NCI-H524 treated with DMSO at 0.1 percent for 48 hours (cell line): ENCODE measurements around the gene FTSJ3.
A peak's percentile ranks its signal among the peaks of the same experiment; 100 is the strongest.

Source experiments
- DNase-seq: peaks from one replicate; lab custom pipeline; 2025; lab: John Stamatoyannopoulos, UW

FTSJ3 gene

GRCh38 chr17:63786117-63786516 is 41.3 kb downstream of the FTSJ3 start:
- no peak for DNase-seq

DNA sequence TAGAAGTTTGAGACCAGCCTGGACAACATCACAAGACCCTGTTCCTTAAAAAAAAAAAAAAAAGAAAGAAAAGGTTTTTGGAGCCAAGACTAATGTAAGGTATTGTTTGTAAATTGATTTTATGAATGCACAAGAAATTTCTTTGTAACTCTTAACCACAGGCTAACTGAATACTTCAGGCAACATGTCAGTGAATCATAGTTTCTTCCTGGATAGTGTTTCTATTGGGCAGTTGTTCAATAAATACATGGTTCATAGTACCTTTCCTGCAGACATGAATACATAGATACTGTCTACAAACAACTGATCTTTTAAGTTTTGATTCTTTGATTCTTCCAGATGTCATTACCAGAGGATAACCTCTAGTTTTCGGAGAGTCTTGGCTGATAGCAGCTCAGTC is 41.9 kb downstream of the FTSJ3 start:
- no peak for DNase-seq

- no peak for DNase-seq
Observed at GRCh38 chr17:63783522-63783921, 43.9 kb downstream of the FTSJ3 start.

DNA sequence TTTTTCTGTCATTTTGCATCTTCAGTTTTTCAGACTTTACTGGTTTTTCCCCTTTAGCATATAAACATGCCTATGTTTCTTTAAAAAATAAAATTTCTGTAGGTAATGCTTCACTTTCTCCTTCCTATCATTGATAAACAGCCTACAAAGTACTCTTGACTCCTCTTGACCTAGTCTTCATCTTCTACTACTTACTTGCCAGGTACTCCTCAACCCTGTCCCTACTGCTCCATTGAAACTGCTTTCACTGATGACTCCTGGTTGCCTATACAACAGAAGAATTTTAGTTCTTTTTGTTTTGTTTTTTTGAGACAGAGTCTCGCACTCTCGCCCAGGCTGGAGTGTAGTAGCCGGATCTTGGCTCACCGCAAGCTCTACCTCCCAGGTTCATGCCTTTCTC is 46.5 kb downstream of the FTSJ3 start:
- DNase-seq = no peak

GRCh38 chr17:63780507-63780906 is 47.0 kb downstream of the FTSJ3 start:
- DNase-seq = no peak

DNA sequence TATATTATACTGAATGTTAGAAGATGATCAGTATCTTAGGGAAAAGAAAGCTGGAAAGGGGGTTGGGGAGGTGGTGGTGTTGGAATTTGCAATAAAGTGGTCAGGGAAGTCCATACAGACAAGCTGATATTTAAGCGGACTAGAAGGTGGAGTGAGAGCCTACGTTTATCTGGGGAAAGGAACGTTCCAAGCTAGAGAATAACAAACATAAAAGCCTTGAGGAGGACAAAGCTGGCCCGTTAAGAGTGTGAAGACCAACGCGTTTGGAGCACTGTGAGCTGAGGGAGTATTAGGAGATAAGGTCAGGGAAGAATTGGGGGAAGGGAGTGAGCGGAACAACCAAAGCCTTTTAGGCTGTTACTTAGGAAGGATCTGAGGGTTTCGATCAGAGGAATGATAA is 52.0 kb downstream of the FTSJ3 start:
- DNase-seq = no peak

DNA sequence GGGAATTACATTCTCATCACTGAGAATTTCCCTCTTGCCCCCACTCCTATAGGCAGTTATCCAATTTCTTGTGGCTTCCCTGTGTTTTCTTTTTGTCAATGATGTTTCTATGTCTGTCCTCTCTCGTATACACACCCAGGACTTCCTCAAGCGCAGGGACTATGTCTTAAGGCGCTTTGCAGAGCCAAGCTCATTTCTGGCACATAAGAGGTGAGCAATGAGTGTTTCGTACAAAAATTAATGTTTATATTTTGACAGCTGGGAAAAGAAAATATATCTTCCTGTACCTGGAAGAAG is 52.5 kb downstream of the FTSJ3 start:
- no peak for DNase-seq

DNA sequence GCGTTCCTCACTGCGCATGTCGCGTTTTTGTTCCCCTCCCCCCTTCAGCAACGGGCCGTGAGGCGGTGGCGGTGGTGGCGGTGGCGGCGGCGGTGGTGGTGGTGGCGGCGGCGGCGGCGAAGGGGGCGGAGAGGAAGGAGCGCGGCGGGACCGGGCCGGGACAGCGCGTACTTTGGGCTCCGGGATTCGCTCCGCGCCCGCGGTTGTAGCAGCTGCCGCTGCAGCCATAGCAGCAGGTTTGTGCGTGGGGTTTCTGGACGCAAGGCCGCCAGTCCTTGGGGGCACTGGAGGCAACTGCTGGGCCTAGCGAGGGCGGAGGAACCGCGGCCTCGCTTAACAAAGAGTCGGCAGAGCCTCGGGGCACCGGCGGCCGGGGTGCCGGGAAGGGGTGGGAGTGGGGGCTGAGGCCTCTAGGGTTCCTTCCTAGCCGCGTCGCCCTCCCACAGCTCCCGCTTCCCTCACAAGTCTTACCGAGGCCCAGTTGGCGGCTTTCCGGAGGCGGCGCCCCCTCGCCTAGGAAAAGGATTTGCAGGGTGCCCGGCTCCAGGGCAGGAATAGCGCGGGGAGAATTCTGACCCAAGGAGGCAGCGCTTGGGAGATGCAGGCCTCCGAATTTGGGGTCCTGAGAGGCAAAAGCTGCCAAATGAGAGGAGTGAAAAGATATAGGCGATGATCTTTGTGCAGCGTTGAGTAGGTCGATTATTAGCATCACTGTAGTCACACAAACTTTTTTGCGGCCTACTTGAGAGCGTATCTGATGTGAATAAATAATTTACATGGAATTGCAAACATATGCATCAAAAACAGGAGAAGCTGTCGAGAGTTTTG is 53.1 kb downstream of the FTSJ3 start, which contains the start of gene DDX42:
DDX42 (plus strand) TSS at position 30 of the 828 bp plus-strand sequence. CDS start 12,880 bp downstream, outside the sequence.
- peak; percentile 3 for DNase-seq

GRCh38 chr17:63773272-63774140 is 54.0 kb downstream of the FTSJ3 start, which contains the start of gene CCDC47:
Gene CCDC47 (minus strand): TSS chr17:63773597. CDS start chr17:63766175, 7,422 bp downstream.
- peak; percentile 95 for DNase-seq

- DNase-seq = no peak
Observed at GRCh38 chr17:63772801-63773271, 54.6 kb downstream of the FTSJ3 start.
